WTC11 (cell line): ENCODE measurements around the gene RBFOX2.

Source experiments
- ATF3 ChIP-seq: sonication (generic); formaldehyde crosslinking; conservative IDR thresholded peaks from 2 replicates; pipeline ENCODE4 v1.8.1; 2022; ENCODE audit warnings: mild to moderate bottlenecking, missing genetic modification reagents
- CREM ChIP-seq: sonication (generic); formaldehyde crosslinking; IDR thresholded peaks from 2 replicates; pipeline ENCODE4 v1.8.1; 2022; ENCODE audit warnings: mild to moderate bottlenecking, missing genetic modification reagents, moderate library complexity
- CTCF ChIP-seq: fragments of 200-600 bp; IDR thresholded peaks from 2 replicates; pipeline ENCODE4 v1.8.0; 2022; ENCODE audit warnings: antibody characterized with exemption
- ESRRA ChIP-seq: sonication (generic); formaldehyde crosslinking; IDR thresholded peaks from 2 replicates; pipeline ENCODE4 v1.8.1; 2022; ENCODE audit warnings: mild to moderate bottlenecking, missing genetic modification reagents, borderline replicate concordance
- JUN ChIP-seq: sonication (generic); formaldehyde crosslinking; IDR thresholded peaks from 2 replicates; pipeline ENCODE4 v1.8.0; 2023; ENCODE audit warnings: mild to moderate bottlenecking, missing genetic modification reagents
- MAX ChIP-seq: sonication (generic); formaldehyde crosslinking; IDR thresholded peaks from 2 replicates; pipeline ENCODE4 v1.8.0; 2022; ENCODE audit warnings: mild to moderate bottlenecking, missing genetic modification reagents
- NFE2L1 ChIP-seq: sonication (generic); formaldehyde crosslinking; IDR thresholded peaks from 2 replicates; pipeline ENCODE4 v1.8.1; 2023; ENCODE audit warnings: missing genetic modification reagents
- NFYB ChIP-seq: sonication (generic); formaldehyde crosslinking; conservative IDR thresholded peaks from 2 replicates; pipeline ENCODE4 v1.8.0; 2022; ENCODE audit warnings: low read depth, missing genetic modification reagents
- NR2C2 ChIP-seq: sonication (generic); formaldehyde crosslinking; IDR thresholded peaks from 2 replicates; pipeline ENCODE4 v1.8.0; 2022; ENCODE audit warnings: mild to moderate bottlenecking, missing genetic modification reagents
- OVOL2 ChIP-seq: fragments of 250-450 bp; sonication (Bioruptor Pico); IDR thresholded peaks from 2 replicates; pipeline ENCODE4 v1.9.0; 2021; ENCODE audit warnings: mild to moderate bottlenecking, borderline replicate concordance
- ZNF121 ChIP-seq: sonication (generic); formaldehyde crosslinking; IDR thresholded peaks from 2 replicates; pipeline ENCODE4 v1.8.0; 2023; ENCODE audit warnings: missing genetic modification reagents
- ZNF423 ChIP-seq: fragments of 250-450 bp; sonication (Bioruptor Pico); IDR thresholded peaks from 2 replicates; pipeline ENCODE4 v2.1.2; 2022; ENCODE audit warnings: mild to moderate bottlenecking, moderate library complexity

- TF ChIP-seq OVOL2 (CRISPR knock-in tag) (no peak), JUN (CRISPR knock-in tag) (no peak), MAX (CRISPR knock-in tag) (no peak), NFE2L1 (no peak), NR2C2 (CRISPR knock-in tag) (no peak), CTCF (no peak), CREM (CRISPR knock-in tag) (no peak), ZNF423 (CRISPR knock-in tag) (no peak), ESRRA (CRISPR knock-in tag) (no peak), ZNF121 (CRISPR knock-in tag) (no peak), ATF3 (CRISPR knock-in tag) (no peak), NFYB (CRISPR knock-in tag) (no peak)
These were observed 276.4 kb downstream of the RBFOX2 start for GRCh38 chr22:35752006-35752862.
